ENCODE data around the gene KNCN. TPM values are rescaled to one million over a fixed set of nuclear protein-coding genes. Genes with fewer than 3 reads are reported as not detected.

The KNCN gene
- total RNA-seq, 1 donor from 2014 or later: not detected

DNA sequence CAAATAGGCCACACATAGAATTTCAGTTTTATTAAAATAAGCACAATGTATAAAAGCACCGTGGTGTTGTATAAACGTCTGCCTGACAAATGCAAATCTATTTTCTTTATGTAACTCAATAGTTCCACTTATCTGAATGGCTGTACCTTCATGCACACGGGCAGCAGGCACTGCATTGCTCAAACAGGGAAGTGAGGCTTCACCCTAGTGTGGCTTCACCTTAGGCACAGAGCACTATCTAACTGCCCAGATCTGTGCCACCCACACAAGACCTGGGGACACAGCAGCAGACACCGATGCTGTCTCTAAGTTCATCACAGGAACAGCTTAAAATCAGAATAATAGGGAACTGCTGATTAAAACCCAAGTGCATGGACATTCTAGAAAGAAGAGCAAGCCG lies 6.0 kb upstream of the KNCN start:
- Mint-ChIP-seq H3K27me3 (peaks cover 4% of the 10 kb centered on the region), H3K4me3 (no peak overlapping the region), H3K36me3 (peaks cover 4% of the 10 kb centered on the region), H3K4me1 (ENCODE audit: unreplicated experiment) (peaks cover 6% of the 10 kb centered on the region), H3K27ac (no peak overlapping the region), H3K9me3 (no peaks in the 10 kb centered on the region)
- DNase-seq (ENCODE audit: extremely low spot score, unreplicated experiment): no peak
- TF ChIP-seq, protein P1, sequence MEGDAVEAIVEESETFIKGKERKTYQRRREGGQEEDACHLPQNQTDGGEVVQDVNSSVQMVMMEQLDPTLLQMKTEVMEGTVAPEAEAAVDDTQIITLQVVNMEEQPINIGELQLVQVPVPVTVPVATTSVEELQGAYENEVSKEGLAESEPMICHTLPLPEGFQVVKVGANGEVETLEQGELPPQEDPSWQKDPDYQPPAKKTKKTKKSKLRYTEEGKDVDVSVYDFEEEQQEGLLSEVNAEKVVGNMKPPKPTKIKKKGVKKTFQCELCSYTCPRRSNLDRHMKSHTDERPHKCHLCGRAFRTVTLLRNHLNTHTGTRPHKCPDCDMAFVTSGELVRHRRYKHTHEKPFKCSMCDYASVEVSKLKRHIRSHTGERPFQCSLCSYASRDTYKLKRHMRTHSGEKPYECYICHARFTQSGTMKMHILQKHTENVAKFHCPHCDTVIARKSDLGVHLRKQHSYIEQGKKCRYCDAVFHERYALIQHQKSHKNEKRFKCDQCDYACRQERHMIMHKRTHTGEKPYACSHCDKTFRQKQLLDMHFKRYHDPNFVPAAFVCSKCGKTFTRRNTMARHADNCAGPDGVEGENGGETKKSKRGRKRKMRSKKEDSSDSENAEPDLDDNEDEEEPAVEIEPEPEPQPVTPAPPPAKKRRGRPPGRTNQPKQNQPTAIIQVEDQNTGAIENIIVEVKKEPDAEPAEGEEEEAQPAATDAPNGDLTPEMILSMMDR (conservative IDR thresholded peaks at IDR 0.05): no peak

GRCh38 chr1:46556822-46557221 lies 5.4 kb upstream of the KNCN start:
- DNase-seq (ENCODE audit: extremely low spot score, unreplicated experiment): no peak
- Mint-ChIP-seq H3K27me3 (peaks cover 4% of the 10 kb centered on the region), H3K36me3 (peaks cover 3% of the 10 kb centered on the region), H3K9me3 (no peaks in the 10 kb centered on the region), H3K4me1 (ENCODE audit: unreplicated experiment) (peaks cover 6% of the 10 kb centered on the region), H3K4me3 (no peak overlapping the region), H3K27ac (no peak overlapping the region)
- TF ChIP-seq, protein P1 (conservative IDR thresholded peaks at IDR 0.05): no peak

DNA sequence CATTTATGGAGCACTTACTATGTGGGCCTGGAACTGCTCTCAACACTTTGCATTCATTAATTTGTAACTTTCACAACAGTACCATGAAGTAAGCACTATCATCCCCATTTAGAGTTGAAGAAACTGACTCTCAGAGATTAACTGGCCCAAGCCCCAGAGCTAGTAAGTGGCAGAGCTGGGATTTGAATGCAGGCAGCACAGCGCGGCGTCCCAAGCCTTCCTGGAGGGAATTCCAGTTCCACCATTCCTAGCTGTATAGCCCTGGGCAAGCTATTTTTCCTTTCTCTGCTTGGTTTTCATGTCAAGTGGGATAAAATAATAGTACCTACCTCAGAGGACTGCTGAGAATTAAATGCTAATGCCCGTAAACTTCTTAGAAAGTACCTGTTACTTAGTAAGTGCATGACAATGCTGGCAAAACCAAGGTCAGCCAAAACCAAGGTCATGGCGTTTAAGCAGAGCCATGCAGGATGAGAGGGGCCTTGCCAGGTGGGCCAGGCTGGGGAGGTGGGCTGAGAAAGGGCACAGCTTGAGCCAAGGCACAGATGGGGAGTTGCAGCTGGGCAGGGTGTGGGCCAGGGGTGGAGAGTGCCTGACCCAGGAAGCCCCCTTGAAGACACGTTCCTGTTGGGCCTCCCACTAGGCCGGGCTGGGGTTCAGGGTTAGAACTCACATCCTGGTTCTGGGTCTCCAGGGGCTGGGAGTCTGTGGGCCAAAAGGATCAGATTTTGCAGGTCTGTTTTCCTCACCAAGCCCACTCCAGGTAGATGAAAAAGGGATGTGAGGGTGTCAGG lies 4.6 kb upstream of the KNCN start:
- H3K36me3 Mint-ChIP-seq: no peaks in the 10 kb centered on the region
- peaks cover 6% of the 10 kb centered on the region for H3K4me1 Mint-ChIP-seq (ENCODE audit: unreplicated experiment)
- H3K9me3 Mint-ChIP-seq: no peaks in the 10 kb centered on the region
- H3K27me3 Mint-ChIP-seq: peaks cover 8% of the 10 kb centered on the region
- no peak overlapping the region for H3K27ac Mint-ChIP-seq
- no peak for DNase-seq (ENCODE audit: extremely low spot score, unreplicated experiment)
- TF ChIP-seq, protein P1 (conservative IDR thresholded peaks at IDR 0.05): no peak
- H3K4me3 Mint-ChIP-seq: no peak overlapping the region

GRCh38 chr1:46554597-46555381 lies 3.3 kb upstream of the KNCN start:
- no peak for DNase-seq (ENCODE audit: extremely low spot score, unreplicated experiment)
- Mint-ChIP-seq H3K9me3 (no peaks in the 10 kb centered on the region), H3K27me3 (peaks cover 9% of the 10 kb centered on the region), H3K4me1 (ENCODE audit: unreplicated experiment) (peaks cover 7% of the 10 kb centered on the region), H3K27ac (no peak overlapping the region), H3K4me3 (no peak overlapping the region), H3K36me3 (no peaks in the 10 kb centered on the region)
- TF ChIP-seq, protein P1 (conservative IDR thresholded peaks at IDR 0.05): no peak

- TF ChIP-seq, protein P1 (conservative IDR thresholded peaks at IDR 0.05): no peak
- Mint-ChIP-seq H3K27ac (no peak overlapping the region), H3K9me3 (no peaks in the 10 kb centered on the region)
These were observed 2.8 kb upstream of the KNCN start for GRCh38 chr1:46554236-46554596.

More at GRCh38 chr1:46554236-46554596, 2.8 kb upstream of the KNCN start:
- Mint-ChIP-seq H3K36me3 (no peaks in the 10 kb centered on the region), H3K27me3 (peaks cover 15% of the 10 kb centered on the region), H3K4me1 (ENCODE audit: unreplicated experiment) (peaks cover 13% of the 10 kb centered on the region), H3K4me3 (no peak overlapping the region)
- no peak for DNase-seq (ENCODE audit: extremely low spot score, unreplicated experiment)
